CD4-positive, alpha-beta memory T cell (primary cell): ENCODE measurements around the gene CMC2. TPM values are rescaled to one million over a fixed set of nuclear protein-coding genes. Genes with fewer than 3 reads are reported as not detected.
A peak's percentile ranks its signal among the peaks of the same experiment; 100 is the strongest.

Experiments
- CTCF ChIA-PET: fragments of 350-600 bp; sonication (Branson Sonifier 250); formaldehyde crosslinking; loops from one replicate; lab custom pipeline; 2021; ENCODE audit warnings: inconsistent platforms; ENCODE audit not compliant: partially characterized antibody; lab: Charles Lee
- POLR2A ChIA-PET: fragments of 350-600 bp; sonication (Branson Sonifier 250); formaldehyde crosslinking; loops from one replicate; lab custom pipeline; 2021; ENCODE audit not compliant: partially characterized antibody; lab: Charles Lee
- DNase-seq, 5 donors: peaks; one replicate each; pipeline versions ENCODE4 v3.0.0 to v3.0.0-alpha.2; 2020 to 2022; ENCODE audit warnings: mixed read lengths in 1 of 5
- H3K27ac ChIP-seq: one replicate; pipeline ENCODE4 v1.7.0; 2013; ENCODE audit warnings: low read depth, low read length
- H3K27me3 ChIP-seq: 2 replicates; pipeline ENCODE4 v1.7.0; 2013; ENCODE audit warnings: mild to moderate bottlenecking, low read length, moderate library complexity; ENCODE audit not compliant: insufficient read depth
- H3K36me3 ChIP-seq: 2 replicates; pipeline ENCODE4 v1.7.0; 2013; ENCODE audit warnings: mild to moderate bottlenecking, low read length, moderate library complexity; ENCODE audit not compliant: insufficient read depth
- H3K4me1 ChIP-seq: 2 replicates; pipeline ENCODE4 v1.7.0; 2013; ENCODE audit warnings: mild to moderate bottlenecking, low read length, moderate library complexity; ENCODE audit not compliant: insufficient read depth
- H3K4me3 ChIP-seq, 2 donors: one replicate each; pipeline ENCODE4 v1.7.0; 2013; ENCODE audit warnings: low read length in 2 of 2, mild to moderate bottlenecking in 1 of 2
- H3K9me3 ChIP-seq, 2 donors: one replicate each; pipeline ENCODE4 v1.7.0; 2013; ENCODE audit warnings: low read length in 2 of 2, control low read depth in 1 of 2; ENCODE audit not compliant: control insufficient read depth in 1 of 2
- H3K27ac Mint-ChIP-seq, 7 donors: one replicate each; pipeline ENCODE4 v1.8.0; 2020 to 2021; ENCODE audit warnings: mixed read lengths in 7 of 7, mild to moderate bottlenecking in 6 of 7, inconsistent platforms in 3 of 7, moderate library complexity in 3 of 7
- H3K27me3 Mint-ChIP-seq, 2 donors: one replicate each; pipeline ENCODE4 v1.8.0; 2020 to 2021; ENCODE audit warnings: mixed read lengths in 2 of 2
- H3K36me3 Mint-ChIP-seq, 2 donors: one replicate each; pipeline ENCODE4 v1.8.0; 2020 to 2021; ENCODE audit warnings: mixed read lengths in 2 of 2, inconsistent platforms in 1 of 2, mild to moderate bottlenecking in 1 of 2
- H3K4me1 Mint-ChIP-seq, 4 donors: one replicate each; pipeline ENCODE4 v1.8.0; 2020 to 2021; ENCODE audit warnings: mixed read lengths in 4 of 4, mild to moderate bottlenecking in 1 of 4
- H3K4me3 Mint-ChIP-seq, 8 donors: one replicate each; pipeline ENCODE4 v1.8.0; 2020 to 2021; ENCODE audit warnings: mixed read lengths in 8 of 8, mild to moderate bottlenecking in 7 of 8, moderate library complexity in 6 of 8, inconsistent platforms in 3 of 8
- H3K9me3 Mint-ChIP-seq, 8 donors: one replicate each; pipeline ENCODE4 v1.8.0; 2020 to 2021; ENCODE audit warnings: mixed read lengths in 8 of 8, mild to moderate bottlenecking in 5 of 8, inconsistent platforms in 3 of 8, moderate library complexity in 1 of 8
- intact Hi-C: fragments of 100-400 bp; cut with micrococcal nuclease; formaldehyde crosslinking; loops from one replicate; pipeline ENCODE4 v1.15.1; 2023
- polyA plus RNA-seq, 2 donors: library from polyadenylated mRNA; unstranded; fragments of 300-500 nt; fragmentation: Illumina TruSeq; gene quantifications; one replicate each; pipeline ENCODE4 v1.2.3, GENCODE V29; 2021
- total RNA-seq, 2 experiments: library from RNA; stranded (reverse); gene quantifications; one replicate each; pipeline ENCODE4 v1.2.3, GENCODE V29; 2021

Gene CMC2
- 10 to 100 TPM; 39.7 to 39.9 TPM for total RNA-seq
- 100 to 1,000 TPM; 109 to 154 TPM for polyA plus RNA-seq

- no peaks in the 10 kb centered on the region for H3K9me3 ChIP-seq
- Mint-ChIP-seq H3K9me3 (peaks cover 0 to 10% (median 0%) of the 10 kb centered on the region in 8 donors), H3K4me1 (peaks cover 28 to 51% (median 40%) of the 10 kb centered on the region in 4 donors), H3K4me3 (peak within 1 kb of the TSS; percentile 93 to 99 (median 94)), H3K27me3 (no peaks in the 10 kb centered on the region), H3K36me3 (peaks cover 0 to 17% of the 10 kb centered on the region in 2 donors), H3K27ac (peak within 1 kb of the TSS; percentile 97 to 100 (median 100))
- peak within 1 kb of the TSS; percentile 85 to 86 for H3K4me3 ChIP-seq
- ChIA-PET CTCF (interaction anchor here (1.0 to 5.0 kb wide), 5 partner anchors 12 to 723 kb away, joined by 3 to 41 read pairs (median 10); partner anchors contain the start of genes ATMIN and C16orf46), POLR2A (interaction anchor here (0.7 to 6.0 kb wide), 15 partner anchors 10 to 1408 kb away, joined by 3 to 66 read pairs (median 5); partner anchors contain the start of genes ATMIN, C16orf46 and GAN)
- intact Hi-C loops, result loop anchor here (1.0 to 10.0 kb wide), 10 partner anchors 10 to 1722 kb away; partner anchors contain the start of genes ATMIN, C16orf46, CDYL2 and DYNLRB2
- H3K27me3 ChIP-seq, result no peaks in the 10 kb centered on the region
- H3K4me1 ChIP-seq, result peaks cover 47% of the 10 kb centered on the region
- peak; percentile 99 to 100 (median 99) for DNase-seq
- H3K27ac ChIP-seq, result peak within 1 kb of the TSS; percentile 95
- no peaks in the 10 kb centered on the region for H3K36me3 ChIP-seq
These were observed at the start of gene CMC2, which contains the start of gene CENPN for GRCh38 chr16:81006813-81007695. Gene CMC2 (minus strand): TSS chr16:81006885. CDS start chr16:80997394, 9,491 bp downstream. Gene CENPN (plus strand): TSS chr16:81007214. CDS start chr16:81011940, 4,726 bp downstream.

GRCh38 chr16:81053761-81054160 is 47.1 kb upstream of the CMC2 start:
- Mint-ChIP-seq H3K4me1 (no peaks in the 10 kb centered on the region), H3K27me3 (peaks cover 0 to 3% of the 10 kb centered on the region in 2 donors), H3K9me3 (peaks cover 0 to 23% (median 17%) of the 10 kb centered on the region in 8 donors), H3K4me3 (no peak overlapping the region), H3K36me3 (peaks cover 6 to 13% of the 10 kb centered on the region in 2 donors), H3K27ac (no peak overlapping the region)
- Histone ChIP-seq H3K27ac (no peak overlapping the region), H3K4me3 (no peak overlapping the region), H3K4me1 (no peaks in the 10 kb centered on the region), H3K9me3 (no peaks in the 10 kb centered on the region), H3K36me3 (no peaks in the 10 kb centered on the region), H3K27me3 (no peaks in the 10 kb centered on the region)
- ChIA-PET CTCF (interaction anchor here (1.0 kb wide), 1 partner anchor 18 kb away, joined by 3 read pairs; the partner anchor contains the start of gene ATMIN), POLR2A (no interaction called here)
- intact Hi-C loops, result no loop called here
- DNase-seq, result no peak

GRCh38 chr16:81042821-81043220 is 36.1 kb upstream of the CMC2 start:
- Histone ChIP-seq H3K27ac (no peak overlapping the region), H3K4me1 (peaks cover 10% of the 10 kb centered on the region), H3K27me3 (no peaks in the 10 kb centered on the region), H3K4me3 (no peak overlapping the region), H3K9me3 (no peaks in the 10 kb centered on the region), H3K36me3 (peaks cover 35% of the 10 kb centered on the region)
- Mint-ChIP-seq H3K4me3 (no peak overlapping the region), H3K9me3 (peaks cover 0 to 2% (median 0%) of the 10 kb centered on the region in 8 donors), H3K27me3 (no peaks in the 10 kb centered on the region), H3K36me3 (peaks cover 51 to 57% of the 10 kb centered on the region in 2 donors), H3K27ac (no peak overlapping the region), H3K4me1 (peaks cover 8 to 23% (median 14%) of the 10 kb centered on the region in 4 donors)
- POLR2A ChIA-PET, result no interaction called here
- intact Hi-C loops, result no loop called here
- CTCF ChIA-PET, result no interaction called here
- no peak for DNase-seq

GRCh38 chr16:81041696-81042095 is 35.0 kb upstream of the CMC2 start:
- no peak overlapping the region for H3K4me3 Mint-ChIP-seq
- Histone ChIP-seq H3K4me1 (peaks cover 21% of the 10 kb centered on the region), H3K9me3 (no peaks in the 10 kb centered on the region), H3K27ac (no peak overlapping the region), H3K4me3 (no peak overlapping the region), H3K36me3 (peaks cover 35% of the 10 kb centered on the region), H3K27me3 (no peaks in the 10 kb centered on the region)
- ChIA-PET CTCF (no interaction called here), POLR2A (no interaction called here)
- H3K27me3 Mint-ChIP-seq, result no peaks in the 10 kb centered on the region
- no peak overlapping the region for H3K27ac Mint-ChIP-seq
- peaks cover 50 to 53% of the 10 kb centered on the region in 2 donors for H3K36me3 Mint-ChIP-seq
- H3K9me3 Mint-ChIP-seq, result peaks cover 0 to 2% (median 0%) of the 10 kb centered on the region in 8 donors
- H3K4me1 Mint-ChIP-seq, result peaks cover 17 to 34% (median 24%) of the 10 kb centered on the region in 4 donors
- DNase-seq, result no peak
- intact Hi-C loops, result no loop called here

DNA sequence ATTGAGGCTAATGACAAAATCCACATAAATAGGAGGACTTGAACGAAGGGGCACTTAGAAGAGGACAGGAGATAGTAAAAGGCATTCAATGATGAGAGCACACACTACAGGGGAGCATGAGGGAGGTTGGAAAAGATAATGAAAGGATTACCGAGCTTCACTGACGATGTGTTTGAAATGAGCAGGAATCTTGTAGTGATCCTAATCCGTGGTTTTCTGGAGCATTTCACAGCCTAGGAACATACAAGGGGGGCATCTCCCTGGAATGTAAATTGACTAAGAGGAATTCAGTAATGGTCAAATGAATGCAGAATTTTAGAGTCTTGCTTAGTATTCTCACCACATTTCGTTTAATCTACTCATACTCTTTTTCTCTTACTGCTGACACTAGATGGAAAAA is 34.2 kb upstream of the CMC2 start:
- Histone ChIP-seq H3K4me3 (no peak overlapping the region), H3K9me3 (no peaks in the 10 kb centered on the region), H3K36me3 (peaks cover 35% of the 10 kb centered on the region), H3K27ac (no peak overlapping the region), H3K27me3 (no peaks in the 10 kb centered on the region), H3K4me1 (peaks cover 25% of the 10 kb centered on the region)
- CTCF ChIA-PET, result no interaction called here
- intact Hi-C loops, result no loop called here
- peak overlapping the region in 2 of 7 donors; percentile 23 to 53 for H3K27ac Mint-ChIP-seq
- H3K27me3 Mint-ChIP-seq, result no peaks in the 10 kb centered on the region
- H3K4me1 Mint-ChIP-seq, result peaks cover 20 to 38% (median 28%) of the 10 kb centered on the region in 4 donors
- peaks cover 50 to 53% of the 10 kb centered on the region in 2 donors for H3K36me3 Mint-ChIP-seq
- peaks cover 0 to 2% (median 0%) of the 10 kb centered on the region in 8 donors for H3K9me3 Mint-ChIP-seq
- POLR2A ChIA-PET, result no interaction called here
- DNase-seq, result no peak
- H3K4me3 Mint-ChIP-seq, result no peak overlapping the region

- intact Hi-C loops, result no loop called here
- Mint-ChIP-seq H3K9me3 (peaks cover 0 to 2% (median 0%) of the 10 kb centered on the region in 8 donors), H3K27me3 (no peaks in the 10 kb centered on the region), H3K27ac (peak overlapping the region in 1 of 7 donors; percentile 53), H3K4me3 (no peak overlapping the region), H3K36me3 (peaks cover 45 to 48% of the 10 kb centered on the region in 2 donors), H3K4me1 (peaks cover 21 to 41% (median 29%) of the 10 kb centered on the region in 4 donors)
- Histone ChIP-seq H3K27ac (no peak overlapping the region), H3K9me3 (no peaks in the 10 kb centered on the region), H3K4me3 (no peak overlapping the region), H3K27me3 (no peaks in the 10 kb centered on the region), H3K36me3 (peaks cover 35% of the 10 kb centered on the region), H3K4me1 (peaks cover 28% of the 10 kb centered on the region)
- CTCF ChIA-PET, result no interaction called here
- DNase-seq, result no peak
- POLR2A ChIA-PET, result no interaction called here
These were observed 33.4 kb upstream of the CMC2 start for GRCh38 chr16:81040131-81040530.
